ENCODE results near the gene PLEKHH3. TPM values are rescaled to one million over a fixed set of nuclear protein-coding genes. Genes with fewer than 3 reads are reported as not detected.
A peak's percentile ranks its signal among the peaks of the same experiment; 100 is the strongest.

PLEKHH3 gene
- total RNA-seq, 1 experiment from 2014 or later, result 37.2 TPM

DNA sequence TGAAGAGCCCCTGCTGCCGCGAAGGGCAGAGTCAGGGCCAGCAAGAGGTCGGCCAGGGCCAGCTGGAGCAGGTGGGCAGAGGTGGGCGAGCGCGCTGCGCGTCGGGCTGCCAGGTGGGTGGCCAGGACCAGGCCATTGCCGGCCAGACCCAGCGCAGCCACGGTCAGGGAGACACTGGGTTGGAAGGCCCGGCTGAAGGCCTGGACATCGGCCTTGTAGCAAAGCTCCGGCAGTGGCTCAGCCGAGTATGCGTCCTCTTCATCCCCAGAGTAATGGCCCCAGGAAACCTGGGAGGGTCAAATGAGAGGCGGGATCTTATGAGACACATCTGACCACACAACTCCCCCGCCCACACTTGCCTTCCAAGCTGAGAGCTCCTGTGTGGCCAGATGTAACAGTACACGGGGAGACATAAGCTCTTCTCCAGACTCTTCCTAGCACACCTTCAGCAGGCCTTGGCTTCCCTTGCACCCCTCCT lies 3.6 kb upstream of the PLEKHH3 start:
- peaks cover 33% of the 10 kb centered on the region for H3K27me3 ChIP-seq (ENCODE audit: control insufficient read depth, insufficient read depth, low read length)
- no peaks in the 10 kb centered on the region for H3K36me3 ChIP-seq (replicated peaks; ENCODE audit: control insufficient read depth, insufficient read depth, low read length)
- DNase-seq, result peak; percentile 53
- peak overlapping the region; percentile 45 for H3K4me3 ChIP-seq (ENCODE audit: insufficient read depth, low read depth, low read length)

DNA sequence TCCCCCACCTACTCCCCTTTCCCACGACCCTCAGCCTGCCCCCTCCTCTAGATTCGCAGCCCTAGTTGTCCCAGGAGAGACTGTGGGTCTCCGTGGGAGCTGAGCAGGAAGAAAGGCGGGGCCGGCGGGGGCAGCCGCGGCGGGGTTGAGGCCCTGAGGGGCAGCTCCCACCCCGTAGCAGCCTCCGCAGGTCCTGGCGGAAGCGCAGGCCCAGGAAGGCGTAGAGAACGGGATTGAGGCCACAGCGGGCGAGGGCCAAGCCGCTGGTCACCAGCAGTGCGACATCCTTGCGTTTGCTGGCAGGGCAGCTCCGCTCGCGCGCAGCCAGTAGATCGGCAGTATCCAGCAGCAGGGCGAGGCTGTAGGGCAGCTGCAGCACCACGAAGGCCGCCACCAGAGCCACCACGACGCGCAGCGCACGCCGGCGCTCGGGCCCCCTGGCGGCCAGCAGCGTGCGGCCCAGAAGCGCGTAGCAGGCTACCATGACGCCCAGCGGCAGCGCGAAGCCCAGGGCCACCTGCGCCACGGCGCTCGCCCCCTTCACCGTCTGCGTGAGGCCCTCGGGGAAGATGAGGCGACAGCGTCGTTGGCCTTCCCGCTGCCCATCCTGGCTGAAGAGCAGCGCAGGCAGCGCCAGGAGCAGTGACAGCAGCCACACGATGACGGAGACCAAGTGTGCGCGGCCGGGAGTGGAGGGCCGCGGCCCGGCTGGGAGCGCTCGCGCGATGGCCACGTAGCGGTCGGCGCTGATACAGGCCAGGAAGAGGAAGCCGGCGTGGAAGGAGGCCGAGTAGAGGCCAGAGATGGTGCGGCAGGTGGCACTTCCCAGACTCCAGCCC lies 2.9 kb upstream of the PLEKHH3 start:
- H3K4me3 ChIP-seq (ENCODE audit: insufficient read depth, low read depth, low read length), result peak overlapping the region; percentile 45
- DNase-seq, result peak; percentile 91
- no peaks in the 10 kb centered on the region for H3K36me3 ChIP-seq (replicated peaks; ENCODE audit: control insufficient read depth, insufficient read depth, low read length)
- H3K27me3 ChIP-seq (ENCODE audit: control insufficient read depth, insufficient read depth, low read length), result peaks cover 37% of the 10 kb centered on the region

DNA sequence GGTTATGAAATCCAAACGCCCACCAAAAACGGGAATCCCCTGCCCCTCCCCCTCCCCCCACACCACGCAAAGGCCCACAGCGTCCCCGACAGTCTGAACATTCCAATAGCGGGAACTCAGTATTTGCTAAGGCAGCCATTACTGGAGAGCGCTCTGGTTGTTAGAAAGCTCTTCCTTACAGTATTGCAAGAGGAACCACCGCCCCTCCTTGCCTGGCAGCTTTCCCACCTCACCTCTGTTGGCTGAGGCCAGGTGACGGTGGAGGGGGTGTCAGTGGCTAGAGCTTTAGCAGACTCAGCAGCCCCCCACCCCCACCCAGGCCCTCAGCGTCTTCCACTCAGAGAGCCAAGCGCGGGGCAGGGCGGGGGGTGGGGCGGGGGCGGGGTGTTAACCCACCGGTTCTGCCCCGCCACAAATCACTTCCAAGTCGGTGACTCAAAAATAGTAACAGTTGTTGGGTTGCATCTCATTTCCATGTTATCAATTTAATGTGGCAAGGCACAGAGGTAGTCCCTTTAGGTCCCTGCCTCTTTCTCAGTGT lies 2.2 kb upstream of the PLEKHH3 start:
- peaks cover 41% of the 10 kb centered on the region for H3K27me3 ChIP-seq (ENCODE audit: control insufficient read depth, insufficient read depth, low read length)
- DNase-seq, result peak; percentile 73
- no peaks in the 10 kb centered on the region for H3K36me3 ChIP-seq (replicated peaks; ENCODE audit: control insufficient read depth, insufficient read depth, low read length)
- peak overlapping the region; percentile 72 for H3K4me3 ChIP-seq (ENCODE audit: insufficient read depth, low read depth, low read length)

DNA sequence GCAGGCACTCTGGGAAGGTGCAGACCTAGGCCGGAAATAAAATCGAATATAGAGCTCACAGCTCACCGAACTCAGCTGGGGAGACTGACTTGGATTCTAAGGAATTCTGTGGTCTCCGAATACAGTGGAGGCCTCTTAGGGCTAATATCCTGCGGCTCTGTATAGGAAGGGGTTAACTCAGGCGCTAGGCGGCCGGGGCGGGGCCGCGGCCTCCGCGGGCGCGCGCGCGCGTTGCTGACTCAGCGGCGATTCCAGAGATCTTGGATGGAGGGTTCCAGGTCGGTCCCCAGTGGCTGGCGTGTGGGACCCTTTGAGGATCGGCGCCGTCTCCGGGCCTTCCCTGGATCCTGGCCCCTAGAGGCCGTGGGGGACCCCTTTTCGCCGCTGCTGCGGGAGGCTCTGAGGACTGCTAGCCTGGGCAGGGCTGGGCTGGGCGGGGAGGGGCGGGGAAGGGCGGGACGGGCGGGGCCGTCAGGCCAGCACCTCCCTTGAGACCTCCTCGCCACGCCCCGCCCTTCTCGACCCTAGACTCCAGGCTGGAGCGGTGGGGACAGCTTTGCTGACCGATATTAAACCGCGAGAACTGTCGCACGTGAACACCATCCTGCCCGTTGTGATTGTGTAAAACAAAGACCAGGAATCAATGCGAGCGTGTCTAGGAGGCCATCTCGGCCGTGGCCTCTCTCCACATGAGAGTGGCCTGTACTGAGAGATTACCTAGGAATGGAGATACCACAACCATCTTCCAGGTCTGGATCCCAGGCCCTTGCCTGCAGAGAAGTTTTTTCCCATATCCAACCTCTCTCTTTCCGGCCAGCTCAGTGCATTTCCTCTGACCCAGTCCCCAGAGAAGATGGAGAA lies 1.4 kb upstream of the PLEKHH3 start:
- peak; percentile 96 for DNase-seq
- H3K36me3 ChIP-seq (replicated peaks; ENCODE audit: control insufficient read depth, insufficient read depth, low read length), result no peaks in the 10 kb centered on the region
- H3K4me3 ChIP-seq (ENCODE audit: insufficient read depth, low read depth, low read length), result peak overlapping the region; percentile 72
- peaks cover 42% of the 10 kb centered on the region for H3K27me3 ChIP-seq (ENCODE audit: control insufficient read depth, insufficient read depth, low read length)

DNA sequence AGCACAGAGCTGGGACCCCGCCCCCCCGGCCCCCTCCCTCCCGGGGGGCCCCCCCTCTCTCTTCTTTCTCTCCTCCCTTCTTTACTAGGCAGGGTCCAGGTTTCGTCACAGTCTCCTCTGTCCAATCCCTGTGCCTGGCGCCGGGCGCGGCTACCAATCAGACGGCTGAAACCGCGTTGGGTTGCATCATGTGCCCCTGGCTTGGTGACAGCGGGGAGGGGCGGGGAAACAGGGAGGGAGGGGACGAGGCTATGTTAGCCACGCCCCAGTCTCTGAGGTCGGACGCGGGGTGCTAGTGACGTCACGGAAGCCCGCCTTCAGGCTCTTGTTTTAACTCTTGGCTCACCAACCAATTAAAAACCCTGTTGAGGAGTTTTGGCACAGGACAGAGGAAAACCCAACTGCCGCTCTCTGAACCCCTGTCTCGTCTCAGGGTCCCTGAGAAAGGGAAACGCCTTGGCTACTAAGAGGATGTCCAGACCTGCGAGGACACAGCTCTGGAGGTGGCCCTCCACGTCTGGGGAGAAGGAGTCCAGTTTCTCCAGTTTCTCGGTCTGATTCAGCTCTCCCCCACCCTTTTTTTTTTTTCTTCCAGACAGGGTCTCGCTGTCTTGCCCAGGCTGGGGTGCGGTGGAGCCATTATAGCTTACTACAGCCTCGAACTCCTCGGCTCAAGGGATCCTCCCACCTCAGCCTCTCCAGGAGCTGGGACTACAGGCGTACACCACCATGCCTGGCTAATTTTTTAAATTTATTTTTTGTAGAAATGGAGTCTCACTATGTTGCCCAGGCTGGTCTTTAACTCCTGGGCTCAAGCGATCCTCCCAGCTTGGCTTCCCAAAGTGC lies 441 bp upstream of the PLEKHH3 start:
- peaks cover 45% of the 10 kb centered on the region for H3K27me3 ChIP-seq (ENCODE audit: control insufficient read depth, insufficient read depth, low read length)
- peak; percentile 99 for DNase-seq
- H3K36me3 ChIP-seq (replicated peaks; ENCODE audit: control insufficient read depth, insufficient read depth, low read length), result no peaks in the 10 kb centered on the region
- H3K4me3 ChIP-seq (ENCODE audit: insufficient read depth, low read depth, low read length), result peak overlapping the region; percentile 74

DNA sequence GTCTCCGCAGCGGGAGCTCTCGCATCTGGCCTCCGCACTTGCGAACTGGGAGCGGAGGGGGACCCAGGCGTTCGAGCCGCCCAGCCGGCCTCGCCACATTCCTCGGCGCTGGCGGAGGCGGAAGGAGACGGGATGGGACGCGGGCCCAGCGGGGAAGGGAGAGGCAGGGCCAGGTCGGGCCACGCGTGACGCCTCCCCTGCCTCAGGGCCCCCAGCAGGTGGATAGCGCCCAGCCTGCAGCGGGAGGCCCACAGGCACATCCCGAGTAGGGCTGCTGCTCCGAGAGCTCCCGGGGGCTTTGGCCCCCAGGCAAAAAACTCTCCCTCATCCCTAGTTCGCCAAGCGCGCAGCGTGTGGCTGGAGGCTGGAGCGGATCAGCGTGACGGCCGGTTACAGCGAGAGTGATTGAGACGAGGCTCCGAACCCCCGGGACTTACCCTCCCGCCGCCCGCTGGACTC lies 800 bp downstream of the PLEKHH3 start:
- Histone ChIP-seq H3K27me3 (ENCODE audit: control insufficient read depth, insufficient read depth, low read length) (peaks cover 50% of the 10 kb centered on the region), H3K4me3 (ENCODE audit: insufficient read depth, low read depth, low read length) (peak overlapping the region; percentile 74), H3K36me3 (replicated peaks; ENCODE audit: control insufficient read depth, insufficient read depth, low read length) (no peaks in the 10 kb centered on the region)
- DNase-seq, result peak; percentile 78

DNA sequence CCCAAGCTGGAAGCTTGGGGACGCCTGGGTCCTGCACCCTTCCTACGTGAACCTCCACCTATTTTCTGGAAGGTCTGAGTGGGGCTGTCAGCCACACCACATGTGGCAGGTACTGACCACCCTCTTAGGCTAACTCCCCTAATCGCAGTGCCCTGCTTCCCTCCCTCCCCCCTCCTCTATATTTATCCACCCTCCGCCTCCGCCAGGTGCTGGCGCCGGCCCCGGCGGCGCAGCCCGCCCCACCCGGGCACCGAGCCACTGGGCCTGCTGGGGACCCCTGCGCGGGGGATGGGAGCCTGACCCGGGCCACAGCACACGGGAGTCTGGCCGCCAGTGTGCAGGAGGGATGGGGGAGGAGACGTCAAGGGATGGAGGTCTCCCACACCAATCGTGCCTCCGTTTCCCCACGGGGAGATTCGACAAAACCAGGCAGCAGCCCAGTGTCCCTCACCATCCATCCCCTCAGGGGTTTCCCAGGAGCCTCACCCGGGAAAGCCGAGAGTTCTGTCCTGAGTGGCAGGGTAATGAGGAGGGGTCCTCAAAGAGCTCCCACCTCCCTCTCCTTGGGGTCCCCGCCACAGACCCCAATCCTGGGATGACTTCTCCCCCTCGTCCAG lies 1.3 kb downstream of the PLEKHH3 start:
- Histone ChIP-seq H3K36me3 (replicated peaks; ENCODE audit: control insufficient read depth, insufficient read depth, low read length) (no peaks in the 10 kb centered on the region), H3K27me3 (ENCODE audit: control insufficient read depth, insufficient read depth, low read length) (peaks cover 51% of the 10 kb centered on the region), H3K4me3 (ENCODE audit: insufficient read depth, low read depth, low read length) (peak overlapping the region; percentile 74)
- DNase-seq, result peak; percentile 83

DNA sequence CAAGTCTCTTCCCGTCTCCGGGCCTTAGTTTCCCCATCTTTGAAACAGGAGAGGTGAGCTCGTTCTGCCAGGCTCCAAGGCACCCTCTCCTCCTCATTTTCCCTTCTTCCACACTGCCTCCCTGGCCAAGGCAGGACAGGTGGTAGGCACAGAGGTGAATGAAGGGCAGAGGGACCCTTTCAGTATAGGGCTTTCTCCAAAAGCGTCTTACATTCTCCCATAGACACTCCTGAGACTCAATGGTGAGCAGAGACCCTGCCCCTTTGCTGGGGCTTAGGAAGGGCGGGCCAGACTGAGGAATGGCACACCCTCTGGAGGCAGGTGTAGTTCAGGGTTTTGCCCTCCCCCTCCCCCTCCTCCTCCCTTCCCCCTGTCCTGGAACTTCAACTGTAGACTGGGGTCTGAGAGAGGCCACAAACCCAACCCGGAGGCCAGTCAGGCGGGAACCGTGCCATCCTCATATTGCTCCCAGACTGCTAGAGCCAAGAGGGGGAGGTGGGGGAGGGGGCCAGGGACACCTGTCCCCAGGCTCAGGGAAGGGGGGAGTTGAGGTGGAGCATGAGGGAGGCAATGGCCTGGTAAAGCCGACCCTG lies 1.9 kb downstream of the PLEKHH3 start:
- no peaks in the 10 kb centered on the region for H3K36me3 ChIP-seq (replicated peaks; ENCODE audit: control insufficient read depth, insufficient read depth, low read length)
- H3K4me3 ChIP-seq (ENCODE audit: insufficient read depth, low read depth, low read length), result peak overlapping the region; percentile 74
- DNase-seq, result peak; percentile 92
- H3K27me3 ChIP-seq (ENCODE audit: control insufficient read depth, insufficient read depth, low read length), result peaks cover 48% of the 10 kb centered on the region

DNA sequence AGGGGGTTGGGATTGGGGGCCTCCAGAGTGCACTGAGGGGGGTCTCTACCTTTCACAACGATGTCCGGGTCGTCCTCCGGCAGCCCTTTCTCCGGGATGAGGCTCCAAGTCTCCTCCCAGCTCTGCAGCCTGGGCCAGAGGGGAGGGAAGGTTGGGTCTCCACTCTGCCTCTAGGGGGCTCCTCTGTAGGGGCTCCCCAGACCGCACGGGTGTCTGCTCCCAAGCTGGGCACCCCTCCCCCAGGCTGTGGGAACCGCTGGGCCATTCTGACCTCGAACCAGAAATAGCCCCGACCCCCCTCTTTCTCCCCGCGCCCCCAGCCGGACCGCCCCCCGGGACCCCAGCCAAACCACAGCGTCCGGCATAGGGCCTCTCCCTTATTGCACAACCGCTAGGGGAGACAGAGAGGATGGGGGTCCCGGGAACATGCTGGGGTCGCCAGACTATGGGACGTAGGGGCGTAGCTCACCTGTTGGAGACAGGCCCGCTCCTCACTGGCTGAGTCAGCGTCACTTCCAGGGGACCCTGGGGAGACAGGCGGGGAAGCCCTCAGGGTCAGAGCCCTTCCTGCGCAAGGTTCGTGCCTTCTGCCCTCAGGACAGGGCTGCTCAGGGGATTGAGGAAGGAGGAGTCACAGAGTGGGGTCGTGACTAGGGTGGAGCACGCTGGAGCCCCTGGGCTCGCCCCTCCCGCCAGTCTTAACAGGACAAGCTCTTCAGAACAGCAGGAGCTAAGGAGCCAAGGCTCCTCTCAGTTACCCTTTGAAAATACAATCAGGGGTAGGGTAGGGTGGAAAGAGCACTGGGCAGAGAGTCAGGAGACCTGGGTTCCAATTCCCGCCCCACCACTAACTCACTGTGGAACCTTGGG lies 2.7 kb downstream of the PLEKHH3 start:
- DNase-seq, result peak; percentile 95
- peaks cover 48% of the 10 kb centered on the region for H3K27me3 ChIP-seq (ENCODE audit: control insufficient read depth, insufficient read depth, low read length)

DNA sequence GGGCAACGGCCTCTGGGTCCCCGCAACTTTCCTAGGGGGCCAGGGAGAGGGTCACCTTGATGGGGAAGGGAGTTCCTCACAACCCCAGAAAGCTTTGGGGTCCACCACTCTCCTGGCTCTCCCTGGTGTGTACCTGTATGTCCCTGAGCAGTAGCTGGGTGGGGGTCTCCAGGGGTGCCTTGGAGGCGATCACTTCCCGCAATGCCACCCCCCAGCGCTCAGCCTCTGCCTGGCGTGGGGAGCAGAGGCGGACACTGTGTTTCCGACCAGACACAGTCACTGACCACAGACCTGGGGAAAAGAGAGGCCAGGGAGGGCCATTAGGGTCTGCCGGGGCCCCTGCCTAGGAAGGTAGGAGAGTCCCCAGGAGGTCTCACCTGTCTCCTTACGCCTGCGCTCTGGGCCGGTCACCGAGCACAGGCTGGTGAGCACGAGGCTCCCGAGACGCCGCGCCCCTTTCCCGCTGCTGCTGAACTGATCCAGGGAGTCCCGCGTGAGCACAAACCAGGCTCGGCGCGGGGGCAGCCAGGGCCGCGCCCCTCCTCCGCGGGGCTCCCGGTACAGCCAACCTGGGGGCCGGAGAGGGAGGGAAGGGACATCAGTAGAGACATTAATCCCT lies 3.4 kb downstream of the PLEKHH3 start:
- H3K36me3 ChIP-seq (replicated peaks; ENCODE audit: control insufficient read depth, insufficient read depth, low read length), result peaks cover 5% of the 10 kb centered on the region
- H3K4me3 ChIP-seq (ENCODE audit: insufficient read depth, low read depth, low read length), result no peak overlapping the region; the same call in 1 of the 2 replicates
- peaks cover 48% of the 10 kb centered on the region for H3K27me3 ChIP-seq (ENCODE audit: control insufficient read depth, insufficient read depth, low read length)
- DNase-seq, result no peak

More for the DNA sequence above, 2.7 kb downstream of the PLEKHH3 start:
- peaks cover 3% of the 10 kb centered on the region for H3K36me3 ChIP-seq (replicated peaks; ENCODE audit: control insufficient read depth, insufficient read depth, low read length)
- peak overlapping the region; percentile 20; the same call in 1 of the 2 replicates for H3K4me3 ChIP-seq (ENCODE audit: insufficient read depth, low read depth, low read length)

DNA sequence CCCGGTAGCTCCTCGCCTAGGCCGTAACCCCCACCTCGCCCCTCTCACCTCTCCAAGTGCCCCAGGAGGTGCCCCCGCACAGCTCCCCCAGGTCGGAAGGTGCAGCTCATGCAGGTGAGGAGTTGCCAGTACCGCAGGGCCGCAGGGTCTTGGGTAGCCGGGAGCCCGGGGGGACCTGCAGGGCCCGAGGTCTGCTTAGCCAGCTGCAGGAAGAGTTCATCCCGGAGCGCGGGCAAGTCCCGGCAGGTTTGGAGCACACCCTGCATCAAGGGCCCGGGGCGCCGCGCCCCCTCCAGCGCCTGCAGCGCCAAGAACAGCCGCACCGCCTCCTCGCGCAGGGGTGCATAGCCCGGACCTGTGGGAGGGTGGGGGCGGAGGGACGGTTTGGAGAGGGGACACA lies 4.8 kb downstream of the PLEKHH3 start:
- Histone ChIP-seq H3K36me3 (replicated peaks; ENCODE audit: control insufficient read depth, insufficient read depth, low read length) (peaks cover 9% of the 10 kb centered on the region), H3K27me3 (ENCODE audit: control insufficient read depth, insufficient read depth, low read length) (peaks cover 48% of the 10 kb centered on the region), H3K4me3 (ENCODE audit: insufficient read depth, low read depth, low read length) (peak overlapping the region; percentile 62; the same call in 1 of the 2 replicates)
- peak; percentile 69 for DNase-seq

Measured in H7 (cell line).